Suppressor macrophage treated with lipopolysaccharide for 4 hours (primary cell): ENCODE results near the gene LRRK1.
"Not testable (repeated sequence)": the region's sequence is repeated elsewhere in the genome, so short reads cannot be mapped to it uniquely, and the experiment has no call there.

Experiments used
- DNase-seq: peaks from one replicate; pipeline ENCODE4 v3.0.0-alpha.2; 2020

LRRK1 gene

DNA sequence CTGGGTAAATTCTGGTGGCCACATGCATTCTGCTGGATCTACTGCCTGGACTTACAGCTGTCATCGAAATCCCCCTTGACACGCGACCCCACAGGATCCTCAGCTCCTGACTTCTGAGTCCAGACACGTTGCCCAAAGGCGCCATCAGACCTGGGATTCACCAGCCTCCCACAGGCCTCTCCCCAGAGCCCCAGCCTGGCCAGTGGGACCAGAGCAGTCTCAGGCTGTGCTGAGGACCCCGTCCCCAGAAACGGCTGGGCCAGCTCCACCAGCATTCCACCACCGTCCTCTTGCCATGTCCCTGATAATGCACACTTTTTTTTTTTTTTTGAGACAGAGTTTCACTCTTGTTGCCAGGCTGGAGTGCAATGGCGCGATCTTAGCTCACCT is 166.1 kb downstream of the LRRK1 start:
- DNase-seq, result no peak

DNA sequence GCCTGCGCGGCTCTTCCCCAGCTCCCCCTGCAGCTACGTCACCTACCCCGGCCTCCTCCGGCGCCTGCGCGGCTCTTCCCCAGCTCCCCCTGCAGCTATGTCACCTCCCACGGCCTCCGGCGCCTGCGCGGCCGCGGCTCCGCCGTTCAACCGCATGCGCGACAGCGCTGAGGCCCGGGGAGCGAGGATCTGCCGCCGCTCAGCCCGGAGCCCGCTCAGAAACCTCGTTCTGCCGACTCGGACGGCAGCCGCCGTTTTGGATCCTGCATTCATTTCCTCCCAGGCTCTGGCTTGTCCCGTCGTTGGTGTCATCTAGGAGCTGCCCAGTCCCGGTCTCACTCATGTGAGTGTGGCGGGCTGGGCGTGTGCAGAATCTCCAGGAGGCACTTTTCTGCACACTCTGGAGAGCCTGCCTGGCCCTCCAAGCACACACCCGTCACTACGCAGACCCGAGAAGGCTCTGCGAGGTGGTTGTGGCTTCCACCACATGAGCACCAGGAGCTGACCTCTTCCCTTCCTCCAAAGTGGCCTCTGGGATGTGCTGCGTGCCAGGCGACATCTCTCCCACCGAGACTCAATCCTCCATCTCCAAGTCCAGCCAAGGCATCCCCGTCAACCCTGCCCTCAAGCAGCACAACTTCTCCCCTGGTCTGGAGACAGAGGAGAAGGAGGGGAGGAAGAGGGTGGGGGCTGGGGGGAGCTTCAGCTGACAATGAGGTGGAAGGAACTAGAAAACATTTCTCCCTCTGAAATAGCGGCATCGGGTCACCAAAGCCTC is 167.4 kb downstream of the LRRK1 start:
- peak; percentile 12 for DNase-seq

DNA sequence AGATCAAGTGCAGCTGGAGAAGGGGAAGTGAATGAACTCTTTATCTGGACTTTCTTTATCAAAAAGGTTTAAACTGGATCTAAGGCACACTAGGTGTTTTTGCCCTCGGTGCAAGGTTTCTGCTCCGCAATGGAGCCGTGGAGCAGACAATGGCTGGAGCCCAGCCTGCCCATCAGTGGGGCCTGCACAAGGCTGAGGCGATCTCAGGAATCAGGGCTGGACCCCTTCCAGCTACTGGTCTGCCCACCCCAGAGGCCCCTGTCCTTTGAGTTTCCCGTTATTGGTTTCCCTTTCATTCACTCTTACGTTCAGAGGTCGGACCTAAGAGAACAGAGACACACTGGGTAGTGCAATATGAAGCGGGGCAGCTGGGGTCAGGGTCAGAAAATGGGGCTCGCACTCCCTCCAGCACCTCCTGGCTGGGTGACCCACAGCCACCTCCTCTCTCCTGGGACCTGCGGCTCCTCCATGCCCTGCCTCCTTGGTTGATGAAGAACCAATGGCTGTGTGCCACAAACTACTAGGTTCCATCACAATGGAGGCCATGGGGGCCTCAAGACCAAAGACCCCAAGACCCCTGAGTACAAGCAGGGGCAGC is 168.1 kb downstream of the LRRK1 start:
- no peak for DNase-seq

DNA sequence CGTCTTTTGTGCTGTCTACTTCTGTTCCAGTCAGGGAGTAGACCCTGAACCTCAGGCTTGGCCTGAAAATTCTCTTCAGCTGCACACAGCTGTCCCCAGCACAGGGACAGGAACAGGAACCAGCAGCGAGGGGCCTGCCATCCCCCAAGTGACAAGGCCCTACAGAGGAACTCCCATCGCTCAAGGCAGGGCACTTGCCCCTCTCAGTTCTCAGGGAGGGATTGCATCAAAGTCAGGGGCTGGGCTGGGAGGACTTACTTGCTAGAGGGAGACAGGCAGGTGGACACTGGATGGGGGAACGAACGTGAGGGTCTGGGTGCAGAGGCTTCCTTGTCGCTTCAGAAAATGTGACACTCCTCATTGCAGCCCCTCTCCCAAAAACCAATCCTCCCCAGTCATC is 169.1 kb downstream of the LRRK1 start:
- no peak for DNase-seq

DNA sequence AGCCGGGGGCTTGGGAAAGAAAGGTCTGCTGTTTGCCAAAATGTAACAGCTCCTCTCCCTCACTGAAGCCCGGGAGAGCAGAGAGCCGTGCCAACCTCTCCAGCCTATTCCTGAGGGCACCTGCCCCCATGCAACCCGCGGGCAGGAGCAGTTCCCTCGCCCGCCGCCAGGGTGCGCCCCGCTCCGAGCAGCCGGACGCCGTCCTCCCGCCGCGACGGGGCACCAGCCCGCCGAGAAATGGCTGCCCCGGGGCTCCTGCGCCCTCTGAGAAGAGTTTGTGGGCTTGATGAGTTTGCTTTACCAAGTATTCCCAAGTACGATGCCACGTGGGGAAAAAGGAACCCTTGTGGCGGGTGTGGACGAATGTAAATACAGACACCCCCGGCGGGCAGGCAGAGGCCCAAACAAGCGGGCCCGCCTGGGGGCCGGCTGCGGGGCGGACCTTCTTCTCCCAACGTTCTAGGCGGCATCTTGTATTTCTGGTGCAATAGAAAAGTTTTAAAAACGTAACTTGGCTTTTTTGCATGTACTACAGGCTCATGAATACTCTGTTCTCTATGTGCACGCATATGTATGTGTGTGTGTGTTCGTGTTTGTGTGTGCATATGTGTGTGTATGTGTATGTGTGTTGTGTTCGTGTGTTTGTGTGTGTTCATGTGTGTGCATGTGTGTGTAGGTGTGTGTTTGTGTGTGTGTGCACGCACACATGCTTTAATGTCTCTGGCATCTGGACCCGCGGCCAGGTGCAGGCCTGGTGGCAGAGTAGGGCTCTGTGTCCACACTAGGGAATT is 169.8 kb downstream of the LRRK1 start:
- DNase-seq, result peak; percentile 83

DNA sequence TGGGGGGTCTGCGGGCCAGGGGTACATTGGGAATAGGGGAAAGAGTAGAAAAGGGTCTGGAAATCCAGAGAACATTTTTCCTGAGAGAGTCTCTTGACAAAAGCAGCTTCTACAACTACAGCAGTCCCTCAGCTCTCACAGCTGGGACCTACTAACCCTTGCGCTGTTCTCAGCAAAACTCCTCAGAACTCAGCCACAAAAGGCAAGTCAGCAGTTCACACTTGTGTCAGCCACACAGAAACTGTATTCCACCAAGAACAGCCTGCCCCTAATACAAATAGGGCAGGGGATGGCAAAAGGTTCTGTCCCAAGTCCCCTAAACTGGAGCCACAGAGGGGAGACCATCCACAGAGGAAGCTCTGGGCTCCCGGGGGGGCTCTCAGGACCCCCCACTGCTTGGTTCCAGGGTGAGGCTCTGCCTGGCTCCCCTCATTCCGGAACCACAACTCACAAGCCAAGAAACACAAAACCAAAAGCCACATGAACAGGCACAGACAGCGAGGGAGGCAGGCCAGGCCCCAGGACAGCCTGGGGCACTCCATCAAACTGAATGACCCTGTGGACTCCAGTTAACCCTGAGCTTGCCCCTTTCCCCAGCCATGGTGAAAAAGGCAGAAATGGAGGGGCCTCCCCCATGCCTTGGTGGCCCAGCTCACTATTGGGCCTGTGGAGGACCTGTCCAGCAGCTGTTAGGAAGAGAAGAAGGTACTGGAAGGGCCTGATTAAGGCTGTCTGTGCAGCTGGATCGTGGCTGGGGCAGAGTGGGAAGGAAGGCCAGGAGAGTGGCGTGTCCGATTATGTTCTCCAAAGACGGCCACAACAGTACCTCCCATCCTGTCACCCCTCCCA is 170.6 kb downstream of the LRRK1 start:
- no peak for DNase-seq

DNA sequence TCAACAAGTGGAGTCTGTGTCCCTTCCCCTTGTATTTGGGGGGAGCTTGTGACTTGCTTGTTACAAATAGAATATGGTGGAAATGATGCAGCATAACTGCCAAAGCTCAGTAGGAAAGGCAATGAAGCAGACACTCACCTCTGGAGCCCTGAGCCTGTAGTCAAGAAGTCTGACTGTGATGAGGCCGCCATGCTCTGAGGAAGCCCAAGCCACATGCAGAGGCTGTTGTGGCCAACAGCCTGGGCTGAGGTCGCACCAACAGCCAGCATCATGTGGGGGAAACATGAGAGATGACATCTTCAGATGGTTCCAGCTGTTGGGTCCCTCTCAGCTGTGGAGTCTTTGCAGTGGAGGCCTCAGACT is 171.3 kb downstream of the LRRK1 start:
- no peak for DNase-seq

DNA sequence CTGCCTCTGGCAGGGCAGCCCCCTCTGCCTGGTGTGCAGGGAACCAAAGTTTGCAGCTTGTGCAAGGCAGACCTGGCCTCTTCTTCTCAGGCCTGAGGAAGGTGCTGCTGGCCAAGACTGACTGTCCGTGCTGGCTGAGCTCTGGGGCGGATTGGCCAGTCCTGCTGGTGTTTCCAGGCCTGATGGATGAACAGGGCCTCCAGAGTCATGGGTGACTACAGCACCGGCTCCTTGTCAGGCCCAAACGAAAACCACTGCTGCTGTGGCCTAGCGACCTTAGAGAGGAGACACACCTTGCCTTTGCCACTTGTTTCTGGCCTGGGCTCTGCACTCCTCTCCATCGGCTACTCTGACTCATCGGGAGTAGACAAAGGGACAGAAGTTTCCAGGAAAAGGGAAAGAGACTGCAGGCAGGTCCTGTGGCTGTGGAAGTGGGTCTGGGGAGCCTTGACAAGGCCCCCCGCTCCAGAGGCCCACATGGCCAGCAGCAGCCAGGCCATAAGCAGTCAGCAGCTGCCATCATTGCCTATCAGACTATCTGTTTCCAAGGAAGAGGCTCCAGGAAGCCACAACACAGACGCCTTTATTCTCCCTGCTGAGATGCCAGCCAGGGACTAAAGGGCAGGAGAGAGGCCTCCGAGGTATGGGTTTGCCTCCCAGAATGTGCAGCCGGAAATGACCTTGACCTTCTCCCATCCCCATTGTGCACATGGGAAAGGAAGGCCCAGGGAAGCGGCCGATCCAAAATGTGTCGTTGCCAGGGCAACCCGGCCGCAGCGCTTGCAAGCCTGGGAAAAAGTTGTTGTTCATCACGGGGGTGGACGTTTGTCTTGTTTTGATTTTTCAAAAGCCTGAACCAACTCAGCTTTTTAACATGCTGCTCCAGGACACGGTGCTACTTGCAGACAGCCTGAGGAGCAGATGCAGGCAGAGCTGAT is 172.2 kb downstream of the LRRK1 start:
- no peak for DNase-seq

DNA sequence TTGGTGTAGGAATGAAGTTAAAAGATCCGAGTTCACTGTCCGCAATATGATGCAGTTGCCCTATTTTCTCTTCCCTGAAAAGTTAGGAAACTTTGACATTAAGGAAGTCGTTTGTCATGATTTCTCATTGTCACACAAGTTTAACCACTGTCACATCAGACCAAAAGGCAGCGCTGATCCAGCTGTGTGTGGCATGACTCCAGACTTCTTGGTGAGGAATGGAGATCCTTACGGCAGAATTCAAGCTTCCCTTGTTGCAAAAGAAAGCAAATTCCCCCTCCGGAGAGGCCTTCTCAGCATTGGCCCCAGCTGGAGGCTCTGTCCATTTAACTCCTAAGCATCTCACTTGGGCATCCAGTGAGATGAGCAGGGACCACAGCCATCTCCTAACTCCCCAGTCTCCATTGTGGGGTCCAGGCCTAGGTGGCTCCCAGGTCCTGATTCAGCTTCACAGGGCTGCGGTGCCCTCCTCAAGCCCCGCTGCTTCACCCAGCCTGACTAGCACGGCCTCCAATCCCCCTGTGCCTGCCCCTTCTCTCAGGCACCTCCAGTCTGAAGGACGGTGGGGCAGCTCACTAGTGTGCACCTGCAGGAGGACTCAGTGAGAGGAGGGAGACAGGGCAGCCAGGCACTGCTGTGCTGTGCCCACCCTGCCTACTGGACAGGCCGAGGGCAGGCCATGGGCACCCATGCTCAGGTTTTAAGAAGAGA is 173.2 kb downstream of the LRRK1 start:
- peak; percentile 82 for DNase-seq

DNA sequence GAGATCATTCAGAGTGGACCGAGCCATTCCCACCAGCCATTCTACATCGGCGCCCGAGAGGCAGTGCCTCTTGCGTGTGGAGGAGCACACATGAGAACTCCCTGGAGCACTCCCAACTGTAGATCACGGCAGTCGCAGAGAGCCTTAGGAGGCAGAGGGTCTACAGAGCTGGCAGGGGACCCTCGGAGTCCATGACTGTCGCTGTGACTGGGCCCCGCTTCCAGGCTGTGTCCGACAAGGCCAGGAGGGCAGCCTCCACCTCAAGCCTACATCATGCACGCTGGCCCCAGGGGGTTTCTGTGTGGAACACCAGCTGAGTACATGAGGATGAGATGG is 173.7 kb downstream of the LRRK1 start:
- no peak for DNase-seq

DNA sequence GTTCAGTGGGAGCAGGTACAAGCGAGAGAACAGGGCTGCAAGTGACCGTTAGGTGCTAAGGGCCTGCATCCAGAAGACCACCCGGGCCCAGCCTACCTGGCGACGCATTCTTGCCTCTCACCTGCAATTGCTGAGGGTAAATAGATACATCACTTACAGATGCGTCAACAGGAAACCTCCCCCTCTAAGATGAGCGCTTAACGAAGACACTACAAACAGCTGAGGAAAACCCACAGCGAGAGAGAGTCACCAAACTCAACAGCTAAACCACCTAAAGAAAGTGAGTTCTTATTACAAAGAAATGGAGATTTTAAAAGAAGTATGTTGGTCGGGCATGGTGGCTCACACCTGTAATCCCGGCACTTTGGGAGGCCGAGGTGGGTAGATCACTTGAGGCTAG is 174.8 kb downstream of the LRRK1 start:
- DNase-seq, result no peak

DNA sequence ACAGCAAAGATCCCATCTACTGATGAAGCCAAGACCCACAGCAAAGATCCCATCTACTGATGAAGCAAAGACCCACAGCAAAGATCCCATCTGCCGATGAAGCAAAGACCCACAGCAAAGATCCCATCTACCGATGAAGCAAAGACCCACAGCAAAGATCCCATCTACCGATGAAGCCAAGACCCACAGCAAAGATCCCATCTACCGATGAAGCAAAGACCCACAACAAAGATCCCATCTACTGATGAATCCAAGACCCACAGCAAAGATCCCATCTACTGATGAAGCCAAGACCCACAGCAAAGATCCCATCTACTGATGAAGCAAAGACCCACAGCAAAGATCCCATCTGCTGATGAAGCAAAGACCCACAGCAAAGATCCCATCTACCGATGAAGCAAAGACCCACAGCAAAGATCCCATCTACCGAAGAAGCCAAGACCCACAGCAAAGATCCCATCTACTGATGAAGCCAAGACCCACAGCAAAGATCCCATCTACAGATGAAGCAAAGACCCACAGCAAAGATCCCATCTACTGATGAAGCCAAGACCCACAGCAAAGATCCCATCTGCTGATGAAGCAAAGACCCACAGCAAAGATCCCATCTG is 176.7 kb downstream of the LRRK1 start:
- not testable (repeated sequence) for DNase-seq

DNA sequence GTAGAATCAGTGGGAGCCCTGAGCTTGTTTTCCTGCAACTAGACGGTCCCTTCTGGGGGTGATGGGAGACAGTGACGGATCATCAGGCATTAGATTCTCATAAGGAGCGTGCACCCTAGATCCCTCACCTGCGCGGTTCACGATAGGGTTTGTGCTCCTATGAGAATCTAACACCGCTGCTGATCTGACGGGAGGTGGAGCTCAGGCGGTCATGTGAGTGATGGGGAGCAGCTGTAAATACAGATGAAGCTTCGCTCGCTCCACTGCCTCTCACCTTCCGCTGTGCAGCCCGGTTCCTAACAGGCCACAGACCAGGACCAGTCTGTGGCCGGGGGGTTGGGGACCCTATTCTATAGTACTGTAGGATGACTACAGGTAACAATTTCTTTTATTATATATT is 178.0 kb downstream of the LRRK1 start:
- no peak for DNase-seq

DNA sequence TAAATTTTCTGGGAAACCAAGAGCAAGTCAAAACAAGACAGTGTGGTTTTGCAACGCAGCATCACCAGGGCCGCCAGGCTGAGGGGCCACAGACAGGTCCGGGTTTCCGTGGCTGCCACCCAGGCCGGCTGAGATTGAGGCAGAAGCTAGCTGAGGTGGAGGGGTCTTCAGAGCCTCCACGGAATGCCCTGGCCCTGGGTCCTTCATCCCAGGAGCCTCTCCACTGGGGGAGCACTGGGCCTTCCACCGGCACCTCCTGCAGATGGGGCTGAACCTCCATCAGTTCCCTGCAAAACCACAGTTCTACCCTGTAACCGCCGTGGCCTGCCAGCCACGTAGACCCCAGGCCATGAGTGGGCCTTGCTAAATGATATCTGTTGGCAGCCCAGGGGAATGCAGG is 180.0 kb downstream of the LRRK1 start:
- no peak for DNase-seq

DNA sequence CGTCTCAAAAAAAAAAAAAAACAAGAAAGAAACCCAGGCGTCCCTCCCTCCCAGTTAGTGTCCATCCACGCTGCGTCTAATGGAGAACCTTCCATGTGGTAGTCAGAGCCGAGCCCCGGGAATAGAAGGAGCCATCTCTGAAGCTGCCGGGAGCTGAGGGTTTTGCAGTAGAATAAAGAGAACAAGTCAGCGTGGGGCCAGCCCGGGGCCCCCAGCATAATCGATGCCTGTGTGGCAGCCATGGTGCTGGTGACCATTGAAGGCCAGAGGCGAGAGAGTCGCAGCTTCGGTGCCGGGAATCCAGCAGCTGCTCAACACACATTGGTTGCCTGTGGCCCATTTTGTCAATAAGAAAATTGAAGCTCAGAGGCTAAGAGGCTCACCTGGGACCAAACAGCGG is 181.0 kb downstream of the LRRK1 start:
- no peak for DNase-seq

DNA sequence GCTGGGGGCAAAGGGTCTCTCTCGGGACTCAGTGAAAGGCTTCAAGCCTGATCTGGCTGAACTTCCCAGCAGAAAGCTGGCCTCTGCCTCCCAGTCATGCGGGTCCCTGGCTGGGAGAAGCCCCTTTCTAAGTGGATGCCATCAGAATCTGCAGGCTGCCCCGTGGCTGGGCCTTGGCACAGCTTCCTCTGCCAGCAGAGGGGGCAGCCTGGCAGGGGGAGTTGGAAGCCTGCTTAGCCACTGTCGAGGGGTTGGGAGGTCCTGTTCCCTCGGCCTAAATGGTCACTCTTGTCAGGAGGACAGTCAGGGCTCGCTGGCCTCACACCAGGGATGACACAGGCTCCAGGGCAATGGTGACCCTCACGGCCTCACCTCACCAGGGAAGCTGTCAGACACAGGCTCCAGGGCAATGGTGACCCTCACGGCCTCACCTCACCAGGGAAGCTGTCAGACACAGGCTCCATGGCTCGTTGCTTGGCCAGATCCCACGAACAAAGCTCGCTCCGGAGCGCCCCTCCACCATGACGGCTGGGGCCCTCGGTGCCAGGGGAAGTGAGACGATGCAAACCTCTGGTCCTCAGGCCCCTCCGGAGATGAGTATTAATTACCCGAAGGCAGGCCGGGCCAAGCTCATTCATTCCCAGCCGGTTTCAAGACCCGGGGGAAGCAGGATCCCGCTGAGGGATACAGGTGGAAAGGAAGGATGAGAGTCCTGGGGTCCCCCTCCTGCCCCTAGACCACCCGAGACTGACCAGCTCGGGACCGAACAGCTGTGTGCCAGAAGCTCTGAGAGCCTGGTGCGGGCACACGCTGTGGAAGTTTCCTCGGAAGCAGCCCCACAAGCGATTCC is 181.7 kb downstream of the LRRK1 start:
- DNase-seq, result no peak

DNA sequence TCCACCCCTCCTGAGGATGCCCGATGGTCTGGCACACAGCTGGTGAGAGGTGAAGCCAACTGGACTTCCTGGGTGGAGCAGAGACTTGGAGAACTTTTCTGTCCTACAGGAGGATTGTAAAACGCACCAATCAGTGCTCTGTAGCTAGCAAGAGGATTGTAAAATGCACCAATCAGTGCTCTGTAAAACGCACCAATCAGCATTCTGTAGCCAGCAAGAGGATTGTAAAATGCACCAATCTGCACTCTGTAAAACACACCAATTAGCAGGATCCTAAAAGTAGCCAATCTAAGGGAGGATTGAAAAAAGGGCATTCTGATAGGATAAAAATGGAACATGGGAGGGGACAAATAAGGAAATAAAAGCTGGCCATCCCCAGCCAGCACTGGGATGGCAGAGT is 182.5 kb downstream of the LRRK1 start:
- no peak for DNase-seq

DNA sequence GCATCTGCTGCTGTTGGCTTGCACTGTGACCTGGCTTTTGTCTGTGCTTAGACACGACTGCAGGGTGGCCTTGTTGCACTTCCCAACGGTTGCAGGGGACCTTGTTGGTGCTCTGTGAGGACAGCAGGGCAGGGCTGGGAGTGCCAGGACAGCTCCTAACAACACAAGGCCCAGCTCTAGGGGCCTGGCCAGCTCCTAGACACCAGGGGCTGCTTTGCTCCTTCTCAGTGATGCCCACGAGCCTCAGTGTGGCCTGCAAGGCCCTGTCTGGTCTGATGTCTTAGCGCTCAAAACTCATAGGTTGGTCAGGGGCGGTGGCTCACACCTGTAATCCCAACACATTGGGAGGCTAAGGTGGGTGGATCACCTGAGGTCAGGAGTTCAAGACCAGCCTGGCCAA is 183.6 kb downstream of the LRRK1 start:
- DNase-seq, result no peak

DNA sequence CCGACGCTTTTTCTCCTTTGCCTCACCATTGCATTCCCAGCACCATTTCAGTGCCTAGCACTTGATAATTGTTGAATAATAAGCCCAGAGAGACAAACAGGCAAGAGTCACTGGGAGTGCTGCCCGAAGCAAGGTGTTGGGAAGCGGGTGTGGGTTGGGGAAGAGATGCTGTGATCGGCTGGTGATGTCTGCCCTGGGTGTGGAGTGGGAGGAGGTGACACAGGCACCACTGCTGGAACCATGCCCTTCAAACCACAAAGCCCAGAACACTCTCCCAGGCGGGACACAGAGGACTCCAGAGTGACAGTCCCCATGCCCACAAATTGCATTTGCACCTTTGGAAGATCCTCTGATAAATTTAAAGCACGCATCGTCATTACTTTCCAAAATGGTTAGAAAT is 184.4 kb downstream of the LRRK1 start:
- DNase-seq, result no peak

DNA sequence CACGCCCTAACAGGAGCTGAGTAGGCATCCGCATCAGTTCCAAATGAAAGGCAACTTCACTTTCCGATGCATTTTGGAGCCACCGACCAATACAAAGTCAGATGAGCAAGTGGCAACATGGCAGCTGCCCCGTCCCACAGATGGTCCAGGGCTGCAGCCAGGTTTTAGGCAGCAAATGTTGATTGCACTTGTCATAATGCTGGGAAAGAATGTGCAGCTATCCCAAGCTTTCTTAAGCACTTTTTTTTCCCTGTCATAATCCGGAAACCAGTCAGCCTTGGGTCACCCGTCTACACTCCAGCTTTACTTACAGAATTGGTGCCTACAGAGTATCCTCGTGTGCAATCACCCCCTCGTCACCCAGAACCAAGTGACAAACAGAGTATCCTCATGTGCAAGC is 185.0 kb downstream of the LRRK1 start:
- no peak for DNase-seq
